Measurements from ENCODE around the gene TRAPPC3L.
"Not testable (repeated sequence)": the region's sequence is repeated elsewhere in the genome, so short reads cannot be mapped to it uniquely, and the experiment has no call there.

The TRAPPC3L gene

GRCh38 chr6:116512111-116512559, 33.3 kb downstream of the TRAPPC3L start:
- FAIRE-seq, result no peak

GRCh38 chr6:116511424-116512110, 33.9 kb downstream of the TRAPPC3L start, which contains the start of gene CALHM5:
Gene CALHM5 (plus strand): TSS chr6:116511639. CDS start chr6:116511697, 58 bp downstream.
- no peak for FAIRE-seq

- FAIRE-seq, result no peak
These were observed 37.0 kb downstream of the TRAPPC3L start for GRCh38 chr6:116508527-116508926.

- no peak for FAIRE-seq
These were observed 38.2 kb downstream of the TRAPPC3L start for GRCh38 chr6:116507324-116507723.

GRCh38 chr6:116500969-116501433, 44.5 kb downstream of the TRAPPC3L start:
- FAIRE-seq, result no peak

GRCh38 chr6:116497113-116497676, 48.3 kb downstream of the TRAPPC3L start:
- FAIRE-seq, result no peak

GRCh38 chr6:116495161-116495560, 50.3 kb downstream of the TRAPPC3L start:
- not testable (repeated sequence) for FAIRE-seq

- FAIRE-seq, result no peak
These were observed 53.0 kb downstream of the TRAPPC3L start for GRCh38 chr6:116492331-116493067.

GRCh38 chr6:116491610-116492330, 53.7 kb downstream of the TRAPPC3L start:
- no peak for FAIRE-seq

- FAIRE-seq, result no peak
These were observed 59.8 kb downstream of the TRAPPC3L start for GRCh38 chr6:116485559-116486184.

GRCh38 chr6:116483616-116484015, 61.9 kb downstream of the TRAPPC3L start:
- no peak for FAIRE-seq

GRCh38 chr6:116482780-116483179, 62.7 kb downstream of the TRAPPC3L start:
- FAIRE-seq, result no peak

GRCh38 chr6:116476002-116476678, 69.3 kb downstream of the TRAPPC3L start:
- no peak for FAIRE-seq

- no peak for FAIRE-seq
These were observed 70.3 kb downstream of the TRAPPC3L start for GRCh38 chr6:116475141-116475540.

GRCh38 chr6:116472706-116473105, 72.8 kb downstream of the TRAPPC3L start:
- no peak for FAIRE-seq

- no peak for FAIRE-seq
These were observed 74.0 kb downstream of the TRAPPC3L start for GRCh38 chr6:116471531-116471930.

GRCh38 chr6:116468293-116468692, 77.2 kb downstream of the TRAPPC3L start:
- no peak for FAIRE-seq

- no peak for FAIRE-seq
These were observed 78.0 kb downstream of the TRAPPC3L start for GRCh38 chr6:116467514-116467913.

GRCh38 chr6:116467096-116467495, 78.4 kb downstream of the TRAPPC3L start:
- FAIRE-seq, result no peak

- no peak for FAIRE-seq
These were observed 80.2 kb downstream of the TRAPPC3L start for GRCh38 chr6:116465246-116465645.

GRCh38 chr6:116463301-116463700, 82.2 kb downstream of the TRAPPC3L start:
- FAIRE-seq, result no peak
